Cardiac septum (tissue), 1 donor: ENCODE measurements around the gene NOS3. TPM values are rescaled to one million over a fixed set of nuclear protein-coding genes. Genes with fewer than 3 reads are reported as not detected.

Source experiments
- DNase-seq: peaks from one replicate; pipeline ENCODE4 v3.0.0-alpha.2; 2020; ENCODE audit warnings: low spot score
- intact Hi-C: fragments of 100-400 bp; cut with DNase I; formaldehyde crosslinking; loops from one replicate; pipeline ENCODE4 v1.14.0; 2022
- total RNA-seq: library from RNA; stranded (reverse); fragmentation: NEBNext Ultra II Directional; extraction: Animal tissue kit (Norgen Biotek cat#: 25700); gene quantifications from one replicate; pipeline ENCODE4 v1.2.1, GENCODE V29; 2021
- donor health status: DM: no; HTN: no; CAD: no.

Gene NOS3
- total RNA-seq, 1 donor from 2014 or later = 26.5 TPM

DNA sequence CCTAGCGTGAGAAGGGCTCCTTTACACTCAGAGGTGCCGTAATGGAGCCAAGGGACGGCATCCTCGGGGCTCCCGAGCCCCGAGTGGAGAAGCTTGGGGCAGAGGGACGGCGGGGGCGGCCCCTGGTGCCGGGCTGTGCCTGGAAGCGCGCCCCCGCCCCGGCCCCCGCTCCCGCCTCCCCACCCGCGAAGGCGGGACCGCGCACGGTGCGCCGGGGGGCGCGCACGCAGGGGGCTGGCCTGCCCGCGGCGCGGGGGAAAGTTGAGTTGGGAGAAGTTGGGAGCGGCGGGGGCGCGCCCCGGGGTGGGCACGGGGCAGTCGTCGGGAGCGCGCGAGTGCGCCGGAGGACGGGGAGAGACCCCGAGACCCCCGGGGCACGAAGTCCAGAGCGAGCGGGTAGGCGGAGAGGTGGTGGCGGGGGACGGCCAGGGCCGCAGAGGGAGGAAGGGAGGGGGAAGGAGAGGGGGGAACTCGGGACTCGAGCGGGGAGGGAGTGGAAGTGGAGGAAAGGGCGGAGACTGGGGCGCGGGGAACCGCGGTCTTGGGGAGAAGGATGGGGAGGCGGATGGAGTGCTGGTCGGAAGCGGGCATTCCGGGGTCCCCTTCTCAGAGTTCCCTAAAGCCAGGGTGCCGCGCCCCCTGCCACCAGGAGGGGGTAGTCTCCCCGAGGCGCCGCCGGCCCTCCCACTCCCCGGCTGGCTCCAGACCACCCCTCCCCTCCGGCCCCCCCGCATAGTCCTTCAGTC lies 68.7 kb downstream of the NOS3 start, which contains the start of gene SLC4A2:
Gene SLC4A2 (plus strand): TSS at position 223 of the 746 bp plus-strand sequence. CDS start 2,399 bp downstream, outside the sequence.
- intact Hi-C loops = loop anchor here (1.0 to 2.0 kb wide), 2 partner anchors 21 to 31 kb away; partner anchors contain the start of genes ABCB8 and FASTK
- DNase-seq = peak; percentile 89

- intact Hi-C loops = no loop called here
- no peak for DNase-seq
Observed at GRCh38 chr7:151060113-151060415, 69.2 kb downstream of the NOS3 start.

DNA sequence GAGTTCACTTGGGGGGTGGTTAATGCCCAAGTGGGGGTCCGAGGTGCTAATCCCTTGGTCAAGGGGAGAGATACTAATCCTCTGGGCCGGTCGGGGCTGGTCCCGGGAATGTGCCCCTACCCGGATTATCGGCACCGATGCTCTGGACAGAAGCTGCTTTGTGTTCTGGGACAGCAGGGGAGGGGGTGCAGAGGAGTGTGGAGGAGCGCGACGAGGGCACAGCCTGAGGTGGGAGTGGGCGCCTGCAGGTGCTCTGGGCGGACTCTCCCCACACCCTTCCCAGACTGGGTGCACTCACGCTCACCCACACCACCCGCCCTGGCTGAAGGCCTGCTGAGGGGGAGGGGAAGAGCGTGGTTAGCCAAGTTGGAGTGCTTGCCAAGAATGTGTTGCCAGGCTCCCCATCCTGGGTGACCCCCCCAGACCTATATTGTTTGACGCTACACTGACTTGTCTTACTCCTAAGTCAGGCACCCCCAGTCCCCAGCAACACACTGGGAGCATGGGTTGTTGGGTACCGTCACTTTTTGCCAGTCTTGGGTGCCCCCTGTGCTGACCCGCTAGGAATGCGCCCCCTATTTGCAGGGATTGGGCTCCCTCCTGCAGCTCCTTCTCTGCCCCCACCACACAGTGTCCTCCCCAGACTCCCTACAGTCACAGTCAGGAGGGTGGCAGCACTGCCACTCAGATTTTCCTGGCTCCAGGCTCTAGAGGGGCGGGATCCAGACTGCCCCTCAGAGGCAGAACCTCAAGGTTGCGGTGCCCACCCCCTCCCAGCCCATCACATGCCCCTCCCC lies 69.8 kb downstream of the NOS3 start:
- no peak for DNase-seq
- intact Hi-C loops = no loop called here

DNA sequence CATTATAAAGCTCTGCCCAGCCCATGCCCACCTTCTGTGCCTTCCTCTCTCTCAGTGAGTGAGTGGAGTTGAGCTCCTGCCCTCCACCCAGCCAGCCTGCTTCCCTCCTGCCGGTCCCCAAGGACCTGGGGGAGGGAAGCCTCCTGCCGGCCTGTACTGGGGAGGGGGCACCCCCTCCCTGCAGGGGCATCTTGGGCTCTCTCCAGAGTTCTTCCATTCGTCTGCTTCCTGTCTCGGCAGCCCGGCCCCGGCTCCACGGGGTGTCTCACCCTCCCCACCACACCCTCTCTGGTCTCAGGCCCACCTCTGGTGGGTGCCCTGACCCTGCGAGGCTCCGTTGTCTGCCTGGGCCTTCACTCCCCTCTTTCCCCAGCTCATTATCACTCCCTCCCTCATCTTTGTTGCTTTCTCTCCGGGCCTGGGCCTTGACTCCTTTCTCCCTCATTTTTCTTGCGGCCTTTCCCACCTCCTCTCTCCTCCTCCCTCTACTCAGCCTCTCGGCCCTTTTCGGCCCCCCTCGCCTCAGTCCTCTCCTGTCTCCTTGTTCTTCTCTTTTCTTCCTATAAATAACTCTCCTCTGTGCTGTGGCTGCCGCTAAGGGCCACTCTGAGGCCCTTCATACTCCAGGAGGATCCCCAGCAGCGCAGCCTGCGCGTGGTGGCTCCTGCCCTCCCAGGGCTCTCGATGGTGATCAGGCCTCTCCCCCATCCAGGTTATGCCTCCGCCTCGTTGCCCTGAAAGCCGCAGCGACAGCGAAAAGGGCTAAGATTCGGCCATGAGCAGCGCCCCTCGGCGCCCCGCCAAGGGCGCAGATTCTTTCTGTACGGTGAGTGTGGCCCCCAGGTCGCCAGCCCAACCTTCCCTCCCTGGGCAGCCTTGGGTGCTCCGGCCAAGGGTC lies 70.6 kb downstream of the NOS3 start:
- no peak for DNase-seq
- intact Hi-C loops = no loop called here

- intact Hi-C loops = no loop called here
- DNase-seq = no peak
Observed at GRCh38 chr7:151062111-151062398, 71.2 kb downstream of the NOS3 start.

GRCh38 chr7:151062399-151063211 lies 71.8 kb downstream of the NOS3 start:
- intact Hi-C loops = no loop called here
- no peak for DNase-seq

- intact Hi-C loops = no loop called here
- DNase-seq = no peak
Observed at GRCh38 chr7:151063212-151063561, 72.4 kb downstream of the NOS3 start.

Other genes with a start within 250 kb of the NOS3 start
- 44.9 TPM for gene TMEM176B, start 190.7 kb upstream of the NOS3 start, total RNA-seq
- gene TMEM176A, start 190.2 kb upstream of the NOS3 start, total RNA-seq = 26.1 TPM
- 0.43 TPM for gene AOC1, start 138.5 kb upstream of the NOS3 start, total RNA-seq
- 61.9 TPM for gene KCNH2, start 12.7 kb upstream of the NOS3 start, total RNA-seq
- 0.13 TPM for gene ATG9B, start 33.5 kb downstream of the NOS3 start, total RNA-seq
- gene ABCB8, start 37.4 kb downstream of the NOS3 start, total RNA-seq = 28.5 TPM
- gene ASIC3, start 57.5 kb downstream of the NOS3 start, total RNA-seq = 5.2 TPM
- 9.4 TPM for gene CDK5, start 66.9 kb downstream of the NOS3 start, total RNA-seq
- 83.4 TPM for gene SLC4A2, start 68.6 kb downstream of the NOS3 start, total RNA-seq
- 93.3 TPM for gene FASTK, start 89.8 kb downstream of the NOS3 start, total RNA-seq
- 29.0 TPM for gene TMUB1, start 92.5 kb downstream of the NOS3 start, total RNA-seq
- 67.5 TPM for gene AGAP3, start 95.5 kb downstream of the NOS3 start, total RNA-seq
- 0.57 TPM for gene GBX1, start 176.7 kb downstream of the NOS3 start, total RNA-seq
- 17.3 TPM for gene ASB10, start 196.2 kb downstream of the NOS3 start, total RNA-seq
- gene H2BK1, start 219.5 kb downstream of the NOS3 start, total RNA-seq = not detected
- 28.8 TPM for gene ABCF2, start 236.2 kb downstream of the NOS3 start, total RNA-seq
- gene CHPF2, start 241.5 kb downstream of the NOS3 start, total RNA-seq = 31.0 TPM